ENCODE data around the gene SUSD1. TPM values are rescaled to one million over a fixed set of nuclear protein-coding genes. Genes with fewer than 3 reads are reported as not detected.

The SUSD1 gene
- total and polyA plus RNA-seq, 2 donors (not counting 3 experiments of a cell fraction or from before 2014, with no cell fraction given) = 33.1 to 37.8 TPM

DNA sequence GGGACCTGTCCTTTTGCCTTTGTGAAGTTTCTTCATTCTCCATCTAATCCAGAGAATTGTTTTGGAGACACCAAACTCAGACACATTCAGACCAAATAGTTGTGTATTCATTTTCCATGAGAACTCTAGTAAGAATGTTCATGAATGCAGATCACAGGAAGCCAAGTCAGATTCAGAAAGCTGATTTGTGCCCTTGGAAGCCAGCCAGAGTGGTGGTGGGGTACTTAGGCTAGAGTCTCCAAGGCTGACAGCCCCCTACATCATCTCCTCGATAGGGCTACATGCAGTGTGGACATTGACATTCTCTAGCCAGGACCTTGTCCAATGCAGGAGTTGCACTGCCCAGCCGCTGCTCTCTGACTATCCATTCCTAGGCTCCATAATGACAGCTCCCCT is 140.9 kb downstream of the SUSD1 start:
- H3K4me2 ChIP-seq (ENCODE audit: insufficient read depth, low read length) = no peak overlapping the region
- no peak overlapping the region for H3K27ac ChIP-seq (ENCODE audit: insufficient read depth, low read depth, low read length)
- no peaks in the 10 kb centered on the region for H3K79me2 ChIP-seq (ENCODE audit: control insufficient read depth, insufficient read depth, low read length)
- no peaks in the 10 kb centered on the region for H3K36me3 ChIP-seq (ENCODE audit: control insufficient read depth in 2 of 2, extremely low read depth in 1 of 2, insufficient read depth in 2 of 2, low read length in 2 of 2)
- DNase-seq (ENCODE audit: low read depth, low spot score) (no peak), FAIRE-seq (no peak)
- no peaks in the 10 kb centered on the region for H3K9me3 ChIP-seq (replicated peaks; ENCODE audit: control insufficient read depth, insufficient read depth, low read length)
- CTCF ChIA-PET = interaction anchor here (1.1 to 4.1 kb wide), 4 partner anchors 12 to 40 kb away, joined by 3 to 17 read pairs (median 3); no protein-coding TSS in a partner anchor
- TF ChIP-seq JUN (IDR thresholded peaks at IDR 0.05; ENCODE audit: borderline replicate concordance, insufficient read depth, insufficient read length, low read depth) (no peak), POLR2AphosphoS5 (IDR thresholded peaks at IDR 0.05; ENCODE audit: insufficient read depth, low read depth, low read length) (no peak), FOS (IDR thresholded peaks at IDR 0.05; ENCODE audit: borderline replicate concordance, insufficient read depth, low read length) (no peak), EZH2 (IDR thresholded peaks at IDR 0.05; ENCODE audit: borderline replicate concordance, low read depth, low read length, severe bottlenecking) (no peak), MYC (IDR thresholded peaks at IDR 0.05; ENCODE audit: low read depth, low read length) (no peak), POLR2A (IDR thresholded peaks at IDR 0.05; ENCODE audit: low read depth, low read length) (no peak), GATA2 (IDR thresholded peaks at IDR 0.05; ENCODE audit: insufficient read depth, insufficient read length, low read depth, low read length) (no peak)
- TF ChIP-seq, protein P1, sequence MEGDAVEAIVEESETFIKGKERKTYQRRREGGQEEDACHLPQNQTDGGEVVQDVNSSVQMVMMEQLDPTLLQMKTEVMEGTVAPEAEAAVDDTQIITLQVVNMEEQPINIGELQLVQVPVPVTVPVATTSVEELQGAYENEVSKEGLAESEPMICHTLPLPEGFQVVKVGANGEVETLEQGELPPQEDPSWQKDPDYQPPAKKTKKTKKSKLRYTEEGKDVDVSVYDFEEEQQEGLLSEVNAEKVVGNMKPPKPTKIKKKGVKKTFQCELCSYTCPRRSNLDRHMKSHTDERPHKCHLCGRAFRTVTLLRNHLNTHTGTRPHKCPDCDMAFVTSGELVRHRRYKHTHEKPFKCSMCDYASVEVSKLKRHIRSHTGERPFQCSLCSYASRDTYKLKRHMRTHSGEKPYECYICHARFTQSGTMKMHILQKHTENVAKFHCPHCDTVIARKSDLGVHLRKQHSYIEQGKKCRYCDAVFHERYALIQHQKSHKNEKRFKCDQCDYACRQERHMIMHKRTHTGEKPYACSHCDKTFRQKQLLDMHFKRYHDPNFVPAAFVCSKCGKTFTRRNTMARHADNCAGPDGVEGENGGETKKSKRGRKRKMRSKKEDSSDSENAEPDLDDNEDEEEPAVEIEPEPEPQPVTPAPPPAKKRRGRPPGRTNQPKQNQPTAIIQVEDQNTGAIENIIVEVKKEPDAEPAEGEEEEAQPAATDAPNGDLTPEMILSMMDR (IDR thresholded peaks at IDR 0.05; ENCODE audit: extremely low read depth in 1 of 2, insufficient read depth in 1 of 2, low read depth in 1 of 2, low read length in 2 of 2) = no peak
- TF ChIP-seq, protein P2, sequence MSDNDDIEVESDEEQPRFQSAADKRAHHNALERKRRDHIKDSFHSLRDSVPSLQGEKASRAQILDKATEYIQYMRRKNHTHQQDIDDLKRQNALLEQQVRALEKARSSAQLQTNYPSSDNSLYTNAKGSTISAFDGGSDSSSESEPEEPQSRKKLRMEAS (IDR thresholded peaks at IDR 0.05; ENCODE audit: insufficient read depth, insufficient read length) = no peak
- no peak overlapping the region for H3K4me3 ChIP-seq (replicated peaks in 1 of 3; ENCODE audit: insufficient read depth in 1 of 3, low read depth in 1 of 3, low read length in 3 of 3)
- dilution Hi-C loops (cut with MboI; ENCODE audit: extremely low pct_ligation_motif_present, low sequenced_read_pairs) = no loop called here
- no peak overlapping the region for H3K9ac ChIP-seq (replicated peaks; ENCODE audit: extremely low read depth, insufficient read depth, low read length)
- H3K9me1 ChIP-seq (replicated peaks; ENCODE audit: control insufficient read depth, extremely low read depth, insufficient read depth, low read length) = no peaks in the 10 kb centered on the region
- BruUV-seq (replicated peaks) = no TSS peak
- POLR2A ChIA-PET = no interaction called here
- H3K27me3 ChIP-seq (ENCODE audit: control insufficient read depth in 2 of 2, insufficient read depth in 2 of 2, low read length in 2 of 2) = no peaks in the 10 kb centered on the region
- intact Hi-C loops (cut with micrococcal nuclease) = no loop called here
- no peaks in the 10 kb centered on the region for H4K20me1 ChIP-seq (replicated peaks; ENCODE audit: control insufficient read depth, extremely low read depth, insufficient read depth, low read length)
- H2AFZ ChIP-seq (ENCODE audit: low read depth, low read length) = no peak overlapping the region
- peaks cover 26% of the 10 kb centered on the region for H3K4me1 ChIP-seq (ENCODE audit: control insufficient read depth, extremely low read depth, insufficient read depth, low read length)

Measured in endothelial cell of umbilical vein (primary cell).